K562 treated with DMSO at 1 percent for 12 hours (cell line): ENCODE data around the gene BET1. TPM values are rescaled to one million over a fixed set of nuclear protein-coding genes. Genes with fewer than 3 reads are reported as not detected.

Experiments used
- total RNA-seq: library from RNA; unstranded; fragments of 300-600 nt; gene quantifications from 2 replicates; pipeline ENCODE4 v1.2.3, GENCODE V29; 2022; ENCODE audit not compliant: insufficient read depth

BET1 gene
- 21.6 and 29.3 TPM in 2 replicates for total RNA-seq

GRCh38 chr7:94004024-94004951 is at the start of gene BET1:
Gene BET1 (minus strand): TSS chr7:94004355. CDS start chr7:94004216, 139 bp downstream.

Other genes with a start within 250 kb of the BET1 start
- gene TFPI2, start 113.6 kb downstream of the BET1 start, total RNA-seq = not detected in 2 replicates
- not detected in 2 replicates for gene GNGT1, start 97.8 kb downstream of the BET1 start, total RNA-seq
- not detected in 2 replicates for gene GNG11, start 82.6 kb downstream of the BET1 start, total RNA-seq